Thyroid gland (tissue), 4 donors: Measurements from ENCODE around the gene RHOB.
A peak's percentile ranks its signal among the peaks of the same experiment; 100 is the strongest.

Source experiments
- CTCF ChIP-seq, 6 experiments: fragments of 200-600 bp in 3 of 6; fragments of 450-650 bp in 3 of 6; sonication (generic) in 3 of 6; IDR thresholded peaks; one replicate each; pipeline ENCODE4 v1.5.1; 2016 to 2019; ENCODE audit warnings: antibody characterized with exemption in 6 of 6, mild to moderate bottlenecking in 2 of 6, inconsistent platforms in 1 of 6, moderate library complexity in 1 of 6
- POLR2A ChIP-seq, 2 donors: fragments of 450-650 bp; IDR thresholded peaks; one replicate each; pipeline ENCODE4 v1.6.1; 2017; ENCODE audit warnings: antibody characterized with exemption in 2 of 2, mild to moderate bottlenecking in 2 of 2, moderate library complexity in 1 of 2

GRCh38 chr2:20419007-20419576 lies 27.8 kb upstream of the RHOB start:
- TF ChIP-seq CTCF (IDR thresholded peaks at IDR 0.05) = no peak
- peak in 1 of 2 donors; percentile 58 for TF ChIP-seq POLR2A (IDR thresholded peaks at IDR 0.05)
